ENCODE measurements around the gene TSPAN5. TPM values are rescaled to one million over a fixed set of nuclear protein-coding genes. Genes with fewer than 3 reads are reported as not detected.

TSPAN5 gene
- total RNA-seq, 4 donors from 2014 or later, result 2.1 to 5.8 (median 3.8) TPM

DNA sequence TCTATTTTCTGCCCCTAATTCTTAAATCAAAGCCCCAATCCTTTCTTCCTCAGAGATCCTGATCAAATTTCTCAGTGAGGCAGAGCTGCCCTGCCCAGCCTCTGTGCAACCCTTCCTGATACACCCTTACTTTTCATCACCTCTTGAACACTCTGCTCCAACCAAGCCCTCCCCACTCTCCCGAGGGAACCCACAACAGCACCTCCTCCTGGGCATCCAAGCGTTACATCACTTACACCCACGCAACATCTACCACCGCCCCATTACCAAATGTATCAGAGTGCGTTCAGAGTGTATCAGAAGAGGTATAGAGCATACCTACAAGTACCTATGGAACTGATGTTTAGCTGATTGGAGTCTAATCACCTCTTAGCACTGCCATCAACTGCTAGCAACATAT, 210.8 kb downstream of the TSPAN5 start:
- DNase-seq, result peak in 2 of 3 donors; percentile 71 to 74
- Histone ChIP-seq H3K4me1 (peaks cover 0 to 28% (median 6%) of the 10 kb centered on the region in 4 donors), H3K27me3 (no peaks in the 10 kb centered on the region), H3K36me3 (peaks cover 0 to 5% (median 0%) of the 10 kb centered on the region in 3 donors), H3K4me3 (no peak overlapping the region), H3K9me3 (peaks cover 0 to 5% (median 0%) of the 10 kb centered on the region in 4 donors), H3K27ac (peak overlapping the region; percentile 71 to 84 (median 78))
- TF ChIP-seq, protein P1, sequence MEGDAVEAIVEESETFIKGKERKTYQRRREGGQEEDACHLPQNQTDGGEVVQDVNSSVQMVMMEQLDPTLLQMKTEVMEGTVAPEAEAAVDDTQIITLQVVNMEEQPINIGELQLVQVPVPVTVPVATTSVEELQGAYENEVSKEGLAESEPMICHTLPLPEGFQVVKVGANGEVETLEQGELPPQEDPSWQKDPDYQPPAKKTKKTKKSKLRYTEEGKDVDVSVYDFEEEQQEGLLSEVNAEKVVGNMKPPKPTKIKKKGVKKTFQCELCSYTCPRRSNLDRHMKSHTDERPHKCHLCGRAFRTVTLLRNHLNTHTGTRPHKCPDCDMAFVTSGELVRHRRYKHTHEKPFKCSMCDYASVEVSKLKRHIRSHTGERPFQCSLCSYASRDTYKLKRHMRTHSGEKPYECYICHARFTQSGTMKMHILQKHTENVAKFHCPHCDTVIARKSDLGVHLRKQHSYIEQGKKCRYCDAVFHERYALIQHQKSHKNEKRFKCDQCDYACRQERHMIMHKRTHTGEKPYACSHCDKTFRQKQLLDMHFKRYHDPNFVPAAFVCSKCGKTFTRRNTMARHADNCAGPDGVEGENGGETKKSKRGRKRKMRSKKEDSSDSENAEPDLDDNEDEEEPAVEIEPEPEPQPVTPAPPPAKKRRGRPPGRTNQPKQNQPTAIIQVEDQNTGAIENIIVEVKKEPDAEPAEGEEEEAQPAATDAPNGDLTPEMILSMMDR (IDR thresholded peaks at IDR 0.05), result no peak
- TF ChIP-seq POLR2A (IDR thresholded peaks at IDR 0.05), result no peak

DNA sequence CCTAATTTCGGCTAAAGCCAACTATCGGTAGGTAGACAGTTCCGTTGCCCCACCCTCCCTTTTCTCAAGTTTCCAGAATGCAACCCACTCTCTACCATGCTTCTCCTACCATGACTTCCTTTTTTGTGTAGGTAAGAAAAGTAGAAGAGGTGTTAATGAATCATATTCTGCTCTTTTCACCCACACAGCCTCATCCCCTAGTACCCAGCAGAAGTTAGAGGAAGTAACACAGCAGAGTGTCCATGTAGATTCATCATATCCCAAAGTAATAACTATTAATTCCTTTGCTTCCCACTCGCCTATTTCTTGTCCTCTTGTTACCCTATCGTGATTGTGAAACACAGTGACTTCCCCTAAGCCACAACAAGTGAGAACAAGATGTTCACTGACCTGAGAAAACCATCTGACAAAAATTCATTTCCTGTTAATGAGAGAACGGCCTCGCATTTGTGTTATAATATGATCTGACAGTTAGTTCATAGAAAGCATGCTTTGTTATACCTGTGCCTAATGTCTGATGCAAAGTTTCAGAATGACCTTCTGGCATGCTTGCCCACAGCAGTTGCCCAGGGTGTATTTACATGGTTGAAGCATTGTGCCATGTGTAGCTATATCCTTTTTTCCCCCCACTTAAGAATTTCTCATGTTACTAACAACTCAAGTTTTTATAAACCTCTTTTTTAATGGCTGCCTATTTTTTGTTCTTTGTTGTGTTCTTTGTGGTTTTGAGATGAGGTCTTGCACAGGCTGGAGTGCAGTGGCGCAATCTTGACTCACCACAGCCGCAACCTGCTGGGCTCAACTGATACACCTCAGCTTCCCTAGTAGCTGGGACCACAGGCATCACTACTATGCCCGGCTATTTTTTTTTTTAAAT, 211.7 kb downstream of the TSPAN5 start:
- DNase-seq, result peak; percentile 50 to 92 (median 85)
- H3K4me1 ChIP-seq, result peaks cover 0 to 28% (median 6%) of the 10 kb centered on the region in 4 donors
- H3K36me3 ChIP-seq, result peaks cover 0 to 12% (median 0%) of the 10 kb centered on the region in 3 donors
- H3K4me3 ChIP-seq, result no peak overlapping the region
- H3K27ac ChIP-seq, result peak overlapping the region; percentile 71 to 84 (median 78)
- H3K9me3 ChIP-seq, result no peaks in the 10 kb centered on the region
- TF ChIP-seq POLR2A (IDR thresholded peaks at IDR 0.05), result no peak
- TF ChIP-seq, protein P1 (IDR thresholded peaks at IDR 0.05), result no peak
- H3K27me3 ChIP-seq, result no peaks in the 10 kb centered on the region

DNA sequence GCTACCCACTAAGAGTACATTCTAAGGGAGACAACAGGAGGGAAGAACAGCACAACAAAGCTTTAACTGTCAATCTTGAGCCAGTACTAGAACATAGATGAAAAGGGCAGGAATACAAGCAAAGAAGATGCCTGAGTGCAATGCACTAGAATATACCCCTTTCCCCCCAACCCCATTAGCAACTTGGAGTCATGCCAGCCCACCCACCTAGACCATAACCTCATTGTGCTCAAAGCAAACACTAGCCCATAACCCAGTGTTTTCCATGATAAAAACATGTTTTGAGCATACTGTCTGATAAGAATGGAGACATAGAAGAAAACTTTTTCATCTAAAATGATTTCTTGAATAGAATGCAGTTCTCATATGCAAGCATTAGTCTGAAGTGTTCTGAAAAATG, 214.0 kb downstream of the TSPAN5 start:
- H3K27ac ChIP-seq, result no peak overlapping the region
- H3K36me3 ChIP-seq, result peaks cover 0 to 12% (median 0%) of the 10 kb centered on the region in 3 donors
- no peaks in the 10 kb centered on the region for H3K9me3 ChIP-seq
- H3K4me1 ChIP-seq, result peaks cover 0 to 27% (median 6%) of the 10 kb centered on the region in 4 donors
- H3K4me3 ChIP-seq, result no peak overlapping the region
- no peaks in the 10 kb centered on the region for H3K27me3 ChIP-seq
- DNase-seq, result no peak
- no peak for TF ChIP-seq POLR2A (IDR thresholded peaks at IDR 0.05)
- TF ChIP-seq, protein P1 (IDR thresholded peaks at IDR 0.05), result no peak

- Histone ChIP-seq H3K4me3 (no peak overlapping the region), H3K4me1 (no peaks in the 10 kb centered on the region), H3K9me3 (no peaks in the 10 kb centered on the region), H3K36me3 (peaks cover 0 to 23% (median 0%) of the 10 kb centered on the region in 3 donors), H3K27ac (no peak overlapping the region), H3K27me3 (no peaks in the 10 kb centered on the region)
- DNase-seq, result no peak
- TF ChIP-seq, protein P1 (IDR thresholded peaks at IDR 0.05), result no peak
- no peak for TF ChIP-seq POLR2A (IDR thresholded peaks at IDR 0.05)
These were observed 223.6 kb downstream of the TSPAN5 start for GRCh38 chr4:98434816-98435215.

DNA sequence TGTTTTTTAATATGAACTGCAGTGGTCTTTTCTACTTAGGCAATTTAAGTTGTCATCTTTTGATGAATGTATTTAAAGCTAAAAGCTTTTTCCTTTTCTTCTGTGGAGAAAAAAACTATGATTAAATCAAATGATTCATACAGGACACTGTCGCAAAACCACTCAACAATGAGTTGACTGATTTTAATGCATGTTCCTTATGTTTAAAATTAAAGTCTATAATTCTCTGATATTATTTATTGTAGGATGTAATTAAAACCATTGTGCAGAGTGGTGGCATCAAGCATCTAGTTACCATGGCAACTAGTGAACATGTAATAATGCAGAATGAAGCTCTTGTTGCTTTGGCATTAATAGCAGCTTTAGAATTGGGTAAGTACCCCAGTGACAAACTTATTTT, 224.7 kb downstream of the TSPAN5 start:
- Histone ChIP-seq H3K36me3 (peaks cover 0 to 23% (median 0%) of the 10 kb centered on the region in 3 donors), H3K4me1 (no peaks in the 10 kb centered on the region), H3K27me3 (no peaks in the 10 kb centered on the region), H3K27ac (no peak overlapping the region), H3K9me3 (no peaks in the 10 kb centered on the region), H3K4me3 (no peak overlapping the region)
- no peak for TF ChIP-seq POLR2A (IDR thresholded peaks at IDR 0.05)
- TF ChIP-seq, protein P1 (IDR thresholded peaks at IDR 0.05), result no peak
- DNase-seq, result no peak
